Measurements from ENCODE around the gene GINS2. TPM values are rescaled to one million over a fixed set of nuclear protein-coding genes. Genes with fewer than 3 reads are reported as not detected.

GINS2 gene
- total RNA-seq, 1 experiment from 2014 or later: 11.3 TPM

DNA sequence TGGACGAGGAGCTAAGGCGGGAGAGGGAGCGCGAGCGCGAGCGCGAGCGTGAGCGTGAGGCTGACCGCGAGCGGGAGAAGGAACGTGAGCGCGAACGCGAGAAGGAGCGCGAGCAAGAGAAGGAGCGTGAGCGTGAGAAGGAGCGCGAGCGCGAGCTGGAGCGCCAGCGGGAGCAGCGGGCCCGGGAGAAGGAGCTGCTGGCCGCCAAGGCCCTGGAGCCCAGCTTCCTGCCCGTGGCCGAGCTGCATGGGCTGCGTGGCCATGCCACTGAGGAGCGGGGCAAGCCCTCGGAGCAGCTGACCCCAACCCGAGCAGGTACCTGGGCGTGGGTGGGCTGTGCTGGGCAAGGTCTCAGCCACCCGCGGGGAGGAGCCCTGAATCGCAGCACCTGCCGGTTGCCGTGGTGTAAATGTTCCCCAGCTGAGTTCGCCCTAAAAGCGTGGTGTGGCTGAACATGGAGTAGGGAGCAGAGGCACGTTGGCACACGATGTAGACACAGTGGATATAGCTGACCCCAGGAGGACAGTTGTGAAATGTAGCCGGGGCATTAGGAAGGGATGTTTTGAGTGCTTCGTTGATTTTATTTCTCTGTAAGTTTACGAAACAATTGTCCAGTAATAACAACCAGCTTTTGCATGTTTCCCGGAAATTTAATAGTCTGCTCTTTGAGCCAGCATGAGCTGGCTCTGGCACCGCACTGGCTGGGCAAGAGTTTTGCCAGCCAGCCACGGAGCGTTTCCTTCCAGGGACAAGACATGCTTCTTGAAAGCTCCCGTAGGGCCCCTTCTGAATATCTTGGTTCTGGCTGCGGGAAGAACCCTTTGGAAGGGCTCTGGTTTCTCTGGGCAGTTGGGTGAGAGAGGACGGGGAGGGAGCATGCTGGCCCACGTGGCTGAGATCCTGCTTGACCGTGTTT is 32.1 kb downstream of the GINS2 start:
- Mint-ChIP-seq H3K9me3 (ENCODE audit: unreplicated experiment) (no peaks in the 10 kb centered on the region), H3K4me3 (ENCODE audit: unreplicated experiment) (no peak overlapping the region), H3K4me1 (ENCODE audit: insufficient read depth, unreplicated experiment) (no peaks in the 10 kb centered on the region), H3K27me3 (ENCODE audit: insufficient read depth, unreplicated experiment) (no peaks in the 10 kb centered on the region), H3K36me3 (ENCODE audit: insufficient read depth, unreplicated experiment) (peaks cover 66% of the 10 kb centered on the region), H3K27ac (ENCODE audit: low read depth, unreplicated experiment) (no peak overlapping the region)
- BruUV-seq (replicated peaks): no TSS peak
- intact Hi-C loops (cut with micrococcal nuclease): no loop called here
- DNase-seq (ENCODE audit: unreplicated experiment): no peak
- CTCF ChIA-PET: interaction anchor here (0.7 to 1.2 kb wide), 4 partner anchors 14 to 411 kb away, joined by 3 to 4 read pairs (median 3); no protein-coding TSS in a partner anchor
- POLR2A ChIA-PET: interaction anchor here (0.6 kb wide), 1 partner anchor 10 kb away, joined by 7 read pairs; no protein-coding TSS in a partner anchor
- TF ChIP-seq, protein P1, sequence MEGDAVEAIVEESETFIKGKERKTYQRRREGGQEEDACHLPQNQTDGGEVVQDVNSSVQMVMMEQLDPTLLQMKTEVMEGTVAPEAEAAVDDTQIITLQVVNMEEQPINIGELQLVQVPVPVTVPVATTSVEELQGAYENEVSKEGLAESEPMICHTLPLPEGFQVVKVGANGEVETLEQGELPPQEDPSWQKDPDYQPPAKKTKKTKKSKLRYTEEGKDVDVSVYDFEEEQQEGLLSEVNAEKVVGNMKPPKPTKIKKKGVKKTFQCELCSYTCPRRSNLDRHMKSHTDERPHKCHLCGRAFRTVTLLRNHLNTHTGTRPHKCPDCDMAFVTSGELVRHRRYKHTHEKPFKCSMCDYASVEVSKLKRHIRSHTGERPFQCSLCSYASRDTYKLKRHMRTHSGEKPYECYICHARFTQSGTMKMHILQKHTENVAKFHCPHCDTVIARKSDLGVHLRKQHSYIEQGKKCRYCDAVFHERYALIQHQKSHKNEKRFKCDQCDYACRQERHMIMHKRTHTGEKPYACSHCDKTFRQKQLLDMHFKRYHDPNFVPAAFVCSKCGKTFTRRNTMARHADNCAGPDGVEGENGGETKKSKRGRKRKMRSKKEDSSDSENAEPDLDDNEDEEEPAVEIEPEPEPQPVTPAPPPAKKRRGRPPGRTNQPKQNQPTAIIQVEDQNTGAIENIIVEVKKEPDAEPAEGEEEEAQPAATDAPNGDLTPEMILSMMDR (IDR thresholded peaks at IDR 0.05; ENCODE audit: unreplicated experiment): no peak

DNA sequence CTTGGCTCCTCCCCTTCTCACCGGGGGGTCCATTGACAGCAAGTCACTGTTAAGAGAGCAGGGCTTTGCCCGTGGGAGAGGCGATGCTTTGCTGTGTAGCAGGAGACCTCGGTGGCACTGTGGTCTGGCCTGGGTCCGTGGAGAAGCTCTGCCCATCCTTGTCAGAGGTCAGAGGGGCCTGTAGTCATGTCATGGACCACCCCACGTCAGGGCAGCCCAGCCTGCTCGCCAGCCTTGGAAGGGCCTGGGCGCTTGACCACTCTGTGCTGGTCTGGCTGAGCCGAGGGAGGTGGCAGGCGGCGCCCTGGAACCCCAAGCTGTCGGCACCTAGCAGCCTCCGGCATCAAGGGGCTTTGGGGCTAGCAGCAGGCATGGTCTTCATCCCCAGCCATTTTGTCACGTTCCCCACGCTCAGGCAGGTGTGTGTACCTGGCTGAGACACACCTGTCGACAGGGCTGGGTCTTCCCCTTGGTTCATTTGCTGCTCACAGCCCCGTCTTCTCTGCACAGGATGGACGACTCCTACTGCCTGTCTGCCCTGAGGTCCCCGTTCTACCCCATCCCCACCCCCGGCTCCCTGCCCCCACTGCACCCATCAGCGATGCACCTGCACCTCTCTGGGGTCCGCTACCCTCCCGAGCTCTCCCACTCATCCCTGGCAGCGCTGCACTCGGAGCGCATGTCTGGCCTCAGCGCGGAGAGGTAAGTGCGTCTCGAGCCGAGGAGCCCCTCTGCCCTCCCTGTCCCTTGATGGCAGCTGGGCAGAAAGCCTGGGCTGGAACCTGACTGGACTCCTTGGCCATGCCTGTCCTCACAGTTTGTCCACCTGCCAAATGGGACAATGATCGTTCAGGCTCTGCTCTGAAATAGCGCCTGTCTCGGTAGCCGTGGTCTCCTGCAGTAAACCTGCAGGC is 33.3 kb downstream of the GINS2 start:
- no TSS peak for BruUV-seq (replicated peaks)
- H3K36me3 Mint-ChIP-seq (ENCODE audit: insufficient read depth, unreplicated experiment): peaks cover 55% of the 10 kb centered on the region
- ChIA-PET POLR2A (no interaction called here), CTCF (interaction anchor here (0.6 to 0.9 kb wide), 4 partner anchors 12 to 412 kb away, joined by 3 to 4 read pairs (median 3); no protein-coding TSS in a partner anchor)
- H3K27ac Mint-ChIP-seq (ENCODE audit: low read depth, unreplicated experiment): no peak overlapping the region
- H3K4me3 Mint-ChIP-seq (ENCODE audit: unreplicated experiment): no peak overlapping the region
- H3K4me1 Mint-ChIP-seq (ENCODE audit: insufficient read depth, unreplicated experiment): no peaks in the 10 kb centered on the region
- H3K27me3 Mint-ChIP-seq (ENCODE audit: insufficient read depth, unreplicated experiment): no peaks in the 10 kb centered on the region
- H3K9me3 Mint-ChIP-seq (ENCODE audit: unreplicated experiment): no peaks in the 10 kb centered on the region
- DNase-seq (ENCODE audit: unreplicated experiment): no peak
- intact Hi-C loops (cut with micrococcal nuclease): no loop called here
- TF ChIP-seq, protein P1 (IDR thresholded peaks at IDR 0.05; ENCODE audit: unreplicated experiment): no peak

DNA sequence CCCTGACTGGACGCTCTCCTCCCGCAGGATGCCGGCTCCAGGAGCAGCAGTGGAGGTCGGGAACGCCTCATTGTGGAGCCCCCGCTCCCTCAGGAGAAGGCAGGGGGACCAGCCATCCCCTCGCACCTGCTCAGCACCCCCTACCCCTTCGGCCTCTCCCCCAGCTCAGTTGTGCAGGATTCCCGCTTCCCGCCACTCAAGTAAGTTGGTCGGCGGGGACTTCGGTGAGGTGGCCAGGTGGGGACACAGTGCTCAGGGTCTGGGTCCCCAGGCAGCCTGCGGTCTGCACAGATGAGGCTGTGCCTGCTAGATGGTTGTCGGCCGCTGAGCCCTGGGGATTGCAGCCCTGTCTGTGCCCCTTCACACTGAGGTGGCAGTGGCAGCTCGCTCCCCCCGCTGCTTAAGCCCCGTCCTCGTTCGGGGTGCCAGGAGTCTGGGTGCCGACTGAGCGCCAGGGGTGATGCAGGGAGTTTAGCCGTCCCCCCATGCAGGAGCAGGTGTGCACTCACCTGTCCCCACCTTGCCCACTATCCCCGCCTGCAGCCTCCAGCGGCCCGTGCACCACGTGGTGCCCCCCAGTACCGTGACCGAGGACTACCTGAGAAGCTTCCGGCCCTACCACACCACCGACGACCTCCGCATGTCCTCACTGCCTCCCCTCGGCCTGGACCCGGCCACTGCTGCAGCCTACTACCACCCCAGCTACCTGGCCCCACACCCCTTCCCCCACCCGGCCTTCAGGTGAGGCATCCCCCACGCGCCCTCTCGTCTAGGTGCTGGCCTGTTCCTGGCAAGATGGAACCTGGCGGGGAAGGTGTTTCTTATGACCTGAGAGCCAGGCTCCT is 34.3 kb downstream of the GINS2 start:
- Mint-ChIP-seq H3K27me3 (ENCODE audit: insufficient read depth, unreplicated experiment) (no peaks in the 10 kb centered on the region), H3K9me3 (ENCODE audit: unreplicated experiment) (no peaks in the 10 kb centered on the region), H3K36me3 (ENCODE audit: insufficient read depth, unreplicated experiment) (peaks cover 50% of the 10 kb centered on the region), H3K27ac (ENCODE audit: low read depth, unreplicated experiment) (no peak overlapping the region), H3K4me1 (ENCODE audit: insufficient read depth, unreplicated experiment) (no peaks in the 10 kb centered on the region), H3K4me3 (ENCODE audit: unreplicated experiment) (no peak overlapping the region)
- ChIA-PET POLR2A (interaction anchor here (0.6 kb wide), 1 partner anchor 9 kb away, joined by 4 read pairs; no protein-coding TSS in a partner anchor), CTCF (interaction anchor here (0.9 kb wide), 1 partner anchor 11 kb away, joined by 4 read pairs; no protein-coding TSS in a partner anchor)
- intact Hi-C loops (cut with micrococcal nuclease): no loop called here
- DNase-seq (ENCODE audit: unreplicated experiment): no peak
- no TSS peak for BruUV-seq (replicated peaks)
- TF ChIP-seq, protein P1 (IDR thresholded peaks at IDR 0.05; ENCODE audit: unreplicated experiment): no peak
